Panc1 (cell line): ENCODE results near the gene CLSTN2. TPM values are rescaled to one million over a fixed set of nuclear protein-coding genes. Genes with fewer than 3 reads are reported as not detected.

Experiments
- ATAC-seq: fragments of 200-7000 bp; cut with Tn5 transposase; 2 replicates; pipeline ENCODE4 v1.9.1; 2020; ENCODE audit warnings: mild to moderate bottlenecking, moderate library complexity
- BruUV-seq: library from RNA; stranded (reverse); fragments of 400-500 nt; replicated peaks from 2 replicates; lab custom pipeline; 2021; lab: Mats Ljungman, UMichigan
- CTCF ChIA-PET: fragments of 300-600 bp; sonication (Branson Sonifier 250); formaldehyde crosslinking; loops from one replicate; lab custom pipeline; 2022; ENCODE audit warnings: antibody characterized with exemption; lab: Charles Lee
- POLR2A ChIA-PET: fragments of 300-600 bp; sonication (Branson Sonifier 250); formaldehyde crosslinking; loops from one replicate; lab custom pipeline; 2022; ENCODE audit warnings: antibody characterized with exemption; lab: Charles Lee
- DNase-seq: peaks from one replicate; pipeline ENCODE4 v3.0.0-alpha.2; 2010; ENCODE audit warnings: low read depth, low spot score
- H3K27ac ChIP-seq: 2 replicates; pipeline ENCODE4 v1.5.1; 2011; ENCODE audit warnings: mild to moderate bottlenecking, low read length, inconsistent platforms
- H3K27me3 ChIP-seq: fragments of 200-500 bp; sonication (Bioruptor generic); 2 replicates; pipeline ENCODE4 v1.6.0; 2014; ENCODE audit warnings: low read length, inconsistent platforms; ENCODE audit not compliant: control insufficient read depth, insufficient read depth
- H3K36me3 ChIP-seq: fragments of 200-500 bp; sonication (Bioruptor generic); 2 replicates; pipeline ENCODE4 v1.5.1; 2014; ENCODE audit warnings: inconsistent platforms, mild to moderate bottlenecking, low read length, moderate library complexity; ENCODE audit not compliant: control insufficient read depth, insufficient read depth
- H3K4me1 ChIP-seq: 2 replicates; pipeline ENCODE4 v1.5.1; 2011; ENCODE audit warnings: inconsistent platforms, mild to moderate bottlenecking, low read length, moderate library complexity; ENCODE audit not compliant: control insufficient read depth, insufficient read depth
- H3K4me3 ChIP-seq, 2 experiments: 2 replicates each; pipeline ENCODE4 v1.5.1; 2011 to 2012; ENCODE audit warnings: low read depth in 2 of 2, low read length in 2 of 2, mild to moderate bottlenecking in 2 of 2, inconsistent platforms in 1 of 2, moderate library complexity in 1 of 2
- H3K9me3 ChIP-seq: fragments of 200-500 bp; sonication (Bioruptor generic); 2 replicates; pipeline ENCODE4 v1.5.1; 2014; ENCODE audit warnings: low read depth, mild to moderate bottlenecking, inconsistent platforms, low read length, moderate library complexity; ENCODE audit not compliant: control insufficient read depth, insufficient read depth
- CTCF ChIP-seq: fragments of 450-650 bp; IDR thresholded peaks from 2 replicates; pipeline ENCODE4 v1.5.1; 2017; ENCODE audit warnings: mild to moderate bottlenecking
- POLR2AphosphoS5 ChIP-seq: IDR thresholded peaks from 2 replicates; pipeline ENCODE4 v1.6.1; 2012; ENCODE audit warnings: mild to moderate bottlenecking, low read depth, low read length, moderate library complexity
- SIN3A ChIP-seq: IDR thresholded peaks from 2 replicates; pipeline ENCODE4 v1.6.1; 2012; ENCODE audit warnings: low read depth, mild to moderate bottlenecking, low read length, moderate library complexity, borderline replicate concordance; ENCODE audit not compliant: insufficient read depth
- TCF7L2 ChIP-seq: IDR thresholded peaks from 2 replicates; pipeline ENCODE4 v1.6.1; 2011; ENCODE audit warnings: mild to moderate bottlenecking, low read depth, low read length, inconsistent platforms
- in situ Hi-C: cut with HindIII; loops from 2 replicates; pipeline ENCODE4 v1.10.0; 2016; ENCODE audit warnings: low sequenced_read_pairs, low pct_unique_long_range_greater_than_20kb
- intact Hi-C: fragments of 100-400 bp; cut with micrococcal nuclease; formaldehyde crosslinking; loops from one replicate; pipeline ENCODE4 v1.10.0; 2022; ENCODE audit not compliant: unreplicated experiment
- total RNA-seq: library from RNA; stranded (reverse); gene quantifications from one replicate; pipeline ENCODE4 v1.2.1, GENCODE V29; 2021; ENCODE audit not compliant: unreplicated experiment
- TF ChIP-seq, protein P1 (sequence below), 2 experiments: IDR thresholded peaks; 2 replicates each; pipeline ENCODE4 v1.6.1; 2011 to 2012; ENCODE audit warnings: low read depth in 2 of 2, control low read depth in 1 of 2, low read length in 1 of 2, mild to moderate bottlenecking in 1 of 2, moderate library complexity in 1 of 2; ENCODE audit not compliant: insufficient read depth in 1 of 2

CLSTN2 gene
- total RNA-seq, 1 experiment from 2014 or later: 0.03 TPM

- intact Hi-C loops: no loop called here
- H3K27ac ChIP-seq: no peak overlapping the region
- TF ChIP-seq POLR2AphosphoS5 (no peak), SIN3A (no peak), CTCF (no peak), TCF7L2 (no peak)
- no peaks in the 10 kb centered on the region for H3K4me1 ChIP-seq
- H3K4me3 ChIP-seq: no peak overlapping the region
- BruUV-seq: no TSS peak
- CTCF ChIA-PET: no interaction called here
- DNase-seq (no peak), ATAC-seq (no peak)
- no peaks in the 10 kb centered on the region for H3K9me3 ChIP-seq
- in situ Hi-C loops: no loop called here
- POLR2A ChIA-PET: no interaction called here
- 0 out of 2 replicates have a peak, but pooled peaks cover 2% of the 10 kb centered on the region for H3K27me3 ChIP-seq
- H3K36me3 ChIP-seq: no peaks in the 10 kb centered on the region
Observed at GRCh38 chr3:140443806-140444205, 508.8 kb downstream of the CLSTN2 start.

- BruUV-seq: no TSS peak
Observed at GRCh38 chr3:140446734-140447133, 511.7 kb downstream of the CLSTN2 start.

DNA sequence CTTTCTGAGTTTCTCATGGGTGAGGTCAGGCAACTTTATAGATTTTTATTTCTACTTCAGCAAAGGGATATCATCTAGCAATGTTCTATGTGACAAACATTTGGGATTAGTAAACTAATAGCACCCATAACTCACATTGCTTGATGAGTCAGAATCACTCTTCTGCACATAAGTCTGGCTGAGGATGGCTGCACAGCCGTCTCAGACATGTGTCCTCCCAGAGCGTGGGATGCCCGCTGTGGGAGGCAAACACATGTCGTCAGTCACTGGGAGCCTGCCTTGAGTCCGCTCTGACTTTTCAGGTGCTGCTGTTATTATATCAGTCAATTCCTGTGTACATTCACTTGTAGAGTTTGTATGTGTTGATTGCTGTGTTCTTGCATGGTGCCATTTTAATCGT, 512.2 kb downstream of the CLSTN2 start:
- no peak overlapping the region for H3K4me3 ChIP-seq
- CTCF ChIA-PET: no interaction called here
- in situ Hi-C loops: no loop called here
- no peaks in the 10 kb centered on the region for H3K27me3 ChIP-seq
- TF ChIP-seq, protein P1, sequence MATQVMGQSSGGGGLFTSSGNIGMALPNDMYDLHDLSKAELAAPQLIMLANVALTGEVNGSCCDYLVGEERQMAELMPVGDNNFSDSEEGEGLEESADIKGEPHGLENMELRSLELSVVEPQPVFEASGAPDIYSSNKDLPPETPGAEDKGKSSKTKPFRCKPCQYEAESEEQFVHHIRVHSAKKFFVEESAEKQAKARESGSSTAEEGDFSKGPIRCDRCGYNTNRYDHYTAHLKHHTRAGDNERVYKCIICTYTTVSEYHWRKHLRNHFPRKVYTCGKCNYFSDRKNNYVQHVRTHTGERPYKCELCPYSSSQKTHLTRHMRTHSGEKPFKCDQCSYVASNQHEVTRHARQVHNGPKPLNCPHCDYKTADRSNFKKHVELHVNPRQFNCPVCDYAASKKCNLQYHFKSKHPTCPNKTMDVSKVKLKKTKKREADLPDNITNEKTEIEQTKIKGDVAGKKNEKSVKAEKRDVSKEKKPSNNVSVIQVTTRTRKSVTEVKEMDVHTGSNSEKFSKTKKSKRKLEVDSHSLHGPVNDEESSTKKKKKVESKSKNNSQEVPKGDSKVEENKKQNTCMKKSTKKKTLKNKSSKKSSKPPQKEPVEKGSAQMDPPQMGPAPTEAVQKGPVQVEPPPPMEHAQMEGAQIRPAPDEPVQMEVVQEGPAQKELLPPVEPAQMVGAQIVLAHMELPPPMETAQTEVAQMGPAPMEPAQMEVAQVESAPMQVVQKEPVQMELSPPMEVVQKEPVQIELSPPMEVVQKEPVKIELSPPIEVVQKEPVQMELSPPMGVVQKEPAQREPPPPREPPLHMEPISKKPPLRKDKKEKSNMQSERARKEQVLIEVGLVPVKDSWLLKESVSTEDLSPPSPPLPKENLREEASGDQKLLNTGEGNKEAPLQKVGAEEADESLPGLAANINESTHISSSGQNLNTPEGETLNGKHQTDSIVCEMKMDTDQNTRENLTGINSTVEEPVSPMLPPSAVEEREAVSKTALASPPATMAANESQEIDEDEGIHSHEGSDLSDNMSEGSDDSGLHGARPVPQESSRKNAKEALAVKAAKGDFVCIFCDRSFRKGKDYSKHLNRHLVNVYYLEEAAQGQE (IDR thresholded peaks at IDR 0.05; ENCODE audit: insufficient read depth in 1 of 2, low read depth in 2 of 2, low read length in 1 of 2): no peak
- TF ChIP-seq POLR2AphosphoS5 (no peak), TCF7L2 (no peak), CTCF (no peak), SIN3A (no peak)
- H3K9me3 ChIP-seq: no peaks in the 10 kb centered on the region
- H3K27ac ChIP-seq: no peak overlapping the region
- intact Hi-C loops: no loop called here
- BruUV-seq: no TSS peak
- DNase-seq (no peak), ATAC-seq (no peak)
- POLR2A ChIA-PET: no interaction called here
- H3K36me3 ChIP-seq: no peaks in the 10 kb centered on the region
- H3K4me1 ChIP-seq: no peaks in the 10 kb centered on the region

More at GRCh38 chr3:140446734-140447133, 511.7 kb downstream of the CLSTN2 start:
- TF ChIP-seq CTCF (no peak), TCF7L2 (no peak), POLR2AphosphoS5 (no peak), SIN3A (no peak)
- no peaks in the 10 kb centered on the region for H3K36me3 ChIP-seq
- no peaks in the 10 kb centered on the region for H3K9me3 ChIP-seq
- in situ Hi-C loops (no loop called here), intact Hi-C loops (no loop called here)
- no peaks in the 10 kb centered on the region for H3K4me1 ChIP-seq
- POLR2A ChIA-PET: no interaction called here
- H3K27me3 ChIP-seq: 0 out of 2 replicates have a peak, but pooled peaks cover 2% of the 10 kb centered on the region
- CTCF ChIA-PET: no interaction called here
- no peak overlapping the region for H3K27ac ChIP-seq
- H3K4me3 ChIP-seq: no peak overlapping the region
- DNase-seq (no peak), ATAC-seq (no peak)
